Right lobe of liver (tissue), 4 donors: ENCODE results near the gene KCNK17.

Experiments used
- POLR2A ChIP-seq: fragments of 450-650 bp; IDR thresholded peaks from one replicate; pipeline ENCODE4 v1.6.1; 2017; ENCODE audit warnings: antibody characterized with exemption, mild to moderate bottlenecking
- TF ChIP-seq, protein P1 (sequence below), 4 donors: fragments of 200-600 bp in 3 of 4; fragments of 450-650 bp in 1 of 4; IDR thresholded peaks; one replicate each; pipeline versions ENCODE4 v1.5.1 to v1.8.0; 2016 to 2022; ENCODE audit warnings: antibody characterized with exemption in 4 of 4, mild to moderate bottlenecking in 2 of 4
- donor health status: DM: no; HTN: no; CAD: no.
- donor health status: DM: no; HTN: no; CAD: no.
- donor health status: DM: no; HTN: yes; CAD: no.

GRCh38 chr6:39263303-39264037, 50.7 kb downstream of the KCNK17 start:
- TF ChIP-seq, protein P1, sequence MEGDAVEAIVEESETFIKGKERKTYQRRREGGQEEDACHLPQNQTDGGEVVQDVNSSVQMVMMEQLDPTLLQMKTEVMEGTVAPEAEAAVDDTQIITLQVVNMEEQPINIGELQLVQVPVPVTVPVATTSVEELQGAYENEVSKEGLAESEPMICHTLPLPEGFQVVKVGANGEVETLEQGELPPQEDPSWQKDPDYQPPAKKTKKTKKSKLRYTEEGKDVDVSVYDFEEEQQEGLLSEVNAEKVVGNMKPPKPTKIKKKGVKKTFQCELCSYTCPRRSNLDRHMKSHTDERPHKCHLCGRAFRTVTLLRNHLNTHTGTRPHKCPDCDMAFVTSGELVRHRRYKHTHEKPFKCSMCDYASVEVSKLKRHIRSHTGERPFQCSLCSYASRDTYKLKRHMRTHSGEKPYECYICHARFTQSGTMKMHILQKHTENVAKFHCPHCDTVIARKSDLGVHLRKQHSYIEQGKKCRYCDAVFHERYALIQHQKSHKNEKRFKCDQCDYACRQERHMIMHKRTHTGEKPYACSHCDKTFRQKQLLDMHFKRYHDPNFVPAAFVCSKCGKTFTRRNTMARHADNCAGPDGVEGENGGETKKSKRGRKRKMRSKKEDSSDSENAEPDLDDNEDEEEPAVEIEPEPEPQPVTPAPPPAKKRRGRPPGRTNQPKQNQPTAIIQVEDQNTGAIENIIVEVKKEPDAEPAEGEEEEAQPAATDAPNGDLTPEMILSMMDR (IDR thresholded peaks at IDR 0.05) = no peak
- no peak for TF ChIP-seq POLR2A
